IMR-90 (cell line): ENCODE measurements around the gene SLC39A8. TPM values are rescaled to one million over a fixed set of nuclear protein-coding genes. Genes with fewer than 3 reads are reported as not detected.

Experiments used
- ATAC-seq: fragments of 200-7000 bp; cut with Tn5 transposase; 2 replicates; pipeline ENCODE4 v1.9.1; 2020; ENCODE audit warnings: low read depth, mild to moderate bottlenecking, moderate library complexity
- BruUV-seq: library from RNA; stranded (reverse); fragments of 400-500 nt; replicated peaks from 2 replicates; lab custom pipeline; 2021; lab: Mats Ljungman, UMichigan
- CTCF ChIA-PET: fragments of 300-600 bp; formaldehyde crosslinking; extraction: SDS; loops from one replicate; lab custom pipeline; 2021; ENCODE audit warnings: antibody characterized with exemption; lab: Yijun Ruan, JAX
- POLR2A ChIA-PET: fragments of 300-600 bp; sonication (Branson Sonifier 250); formaldehyde crosslinking; loops from one replicate; lab custom pipeline; 2022; ENCODE audit warnings: antibody characterized with exemption; ENCODE audit not compliant: unreplicated experiment; lab: Charles Lee
- DNase-seq: peaks from one replicate; pipeline ENCODE4 v3.0.0; 2013
- H2AFZ ChIP-seq: replicated peaks from 2 replicates; pipeline ENCODE3; 2013; ENCODE audit warnings: low read length, mild to moderate bottlenecking; ENCODE audit not compliant: poor library complexity
- H2AK5ac ChIP-seq: 2 replicates; pipeline ENCODE4 v1.6.1; 2013; ENCODE audit warnings: low read depth, low read length, inconsistent platforms
- H2AK9ac ChIP-seq: replicated peaks from 2 replicates; pipeline ENCODE3; 2013; ENCODE audit warnings: mild to moderate bottlenecking, low read depth, low read length, moderate library complexity; ENCODE audit not compliant: poor library complexity
- H2BK120ac ChIP-seq: 2 replicates; pipeline ENCODE4 v1.6.1; 2013; ENCODE audit warnings: low read depth, low read length, inconsistent platforms
- H2BK15ac ChIP-seq: 3 replicates; pipeline ENCODE4 v1.6.1; 2013; ENCODE audit warnings: low read depth, low read length, inconsistent platforms
- H2BK20ac ChIP-seq: 2 replicates; pipeline ENCODE4 v1.6.1; 2013; ENCODE audit warnings: low read depth, mild to moderate bottlenecking, inconsistent platforms, low read length, moderate library complexity
- H2BK5ac ChIP-seq: 2 replicates; pipeline ENCODE4 v1.6.1; 2013; ENCODE audit warnings: mild to moderate bottlenecking, low read depth, low read length, inconsistent platforms; ENCODE audit not compliant: poor library complexity, severe bottlenecking
- H3K14ac ChIP-seq: replicated peaks from 2 replicates; pipeline ENCODE4 v1.6.1; 2013; ENCODE audit warnings: low read depth, low read length, inconsistent platforms
- H3K18ac ChIP-seq: 2 replicates; pipeline ENCODE4 v1.6.1; 2013; ENCODE audit warnings: low read depth, low read length, control low read depth
- H3K23ac ChIP-seq: 2 replicates; pipeline ENCODE4 v1.6.1; 2013; ENCODE audit warnings: low read depth, low read length, inconsistent platforms
- H3K27ac ChIP-seq: 2 replicates; pipeline ENCODE4 v1.5.1; 2013; ENCODE audit warnings: mild to moderate bottlenecking, control low read depth, low read length; ENCODE audit not compliant: insufficient read depth
- H3K27me3 ChIP-seq: 2 replicates; pipeline ENCODE4 v1.6.1; 2013; ENCODE audit warnings: low read length; ENCODE audit not compliant: control insufficient read depth, insufficient read depth
- H3K36me3 ChIP-seq: 2 replicates; pipeline ENCODE4 v1.6.1; 2013; ENCODE audit warnings: low read length, mixed read lengths; ENCODE audit not compliant: control insufficient read depth, insufficient read depth
- H3K4ac ChIP-seq: 2 replicates; pipeline ENCODE4 v1.6.1; 2013; ENCODE audit warnings: low read depth, low read length, inconsistent platforms
- H3K4me1 ChIP-seq: 2 replicates; pipeline ENCODE4 v1.6.1; 2013; ENCODE audit warnings: low read length, mixed read lengths; ENCODE audit not compliant: control insufficient read depth, insufficient read depth
- H3K4me2 ChIP-seq: 2 replicates; pipeline ENCODE4 v1.6.1; 2013; ENCODE audit warnings: low read depth, mild to moderate bottlenecking, control low read depth, low read length, moderate library complexity
- H3K4me3 ChIP-seq: 2 replicates; pipeline ENCODE4 v1.5.1; 2013; ENCODE audit warnings: low read depth, mild to moderate bottlenecking, control low read depth, low read length, moderate library complexity; ENCODE audit not compliant: insufficient read depth
- H3K56ac ChIP-seq: 2 replicates; pipeline ENCODE4 v1.6.1; 2013; ENCODE audit warnings: low read length, inconsistent platforms; ENCODE audit not compliant: insufficient read depth; ENCODE audit errors: extremely low read depth
- H3K79me1 ChIP-seq, 2 experiments: 2 replicates each; pipeline ENCODE4 v1.6.1; 2013; ENCODE audit warnings: low read length in 2 of 2, inconsistent platforms in 1 of 2, low read depth in 1 of 2
- H3K9ac ChIP-seq: 2 replicates; pipeline ENCODE4 v1.6.1; 2013; ENCODE audit warnings: low read depth, low read length, control low read depth
- H3K9me1 ChIP-seq: 2 replicates; pipeline ENCODE4 v1.6.1; 2013; ENCODE audit warnings: low read length, inconsistent platforms; ENCODE audit not compliant: insufficient read depth
- H3K9me3 ChIP-seq: 2 replicates; pipeline ENCODE4 v1.6.1; 2013; ENCODE audit warnings: low read length; ENCODE audit not compliant: control insufficient read depth, insufficient read depth
- H4K20me1 ChIP-seq: 2 replicates; pipeline ENCODE4 v1.6.1; 2013; ENCODE audit warnings: low read length, inconsistent platforms; ENCODE audit not compliant: insufficient read depth
- H4K5ac ChIP-seq: 2 replicates; pipeline ENCODE4 v1.6.1; 2013; ENCODE audit warnings: mild to moderate bottlenecking, low read depth, low read length, control low read depth
- H4K8ac ChIP-seq, 2 experiments: 2 replicates each; pipeline ENCODE4 v1.6.1; 2013; ENCODE audit warnings: low read depth in 2 of 2, low read length in 2 of 2, control low read depth in 1 of 2, inconsistent platforms in 1 of 2
- H4K91ac ChIP-seq: 2 replicates; pipeline ENCODE4 v1.6.1; 2013; ENCODE audit warnings: low read depth, low read length, inconsistent platforms; ENCODE audit not compliant: insufficient read depth
- CHD1 ChIP-seq: IDR thresholded peaks from 2 replicates; pipeline ENCODE4 v1.6.1; 2012; ENCODE audit warnings: low read depth, low read length, improper control_type of control experiment
- FOS ChIP-seq: fragments of 150-350 bp; IDR thresholded peaks from 2 replicates; pipeline ENCODE4 v1.6.1; 2016; ENCODE audit warnings: low read depth, low read length
- MAFK ChIP-seq: IDR thresholded peaks from 2 replicates; pipeline ENCODE4 v1.6.1; 2012; ENCODE audit warnings: low read depth, low read length, improper control_type of control experiment
- MAZ ChIP-seq: IDR thresholded peaks from 2 replicates; pipeline ENCODE4 v1.6.1; 2012; ENCODE audit warnings: low read depth, mild to moderate bottlenecking, low read length, improper control_type of control experiment, moderate library complexity, borderline replicate concordance
- MXI1 ChIP-seq: IDR thresholded peaks from 2 replicates; pipeline ENCODE4 v1.6.1; 2012; ENCODE audit warnings: low read depth, mild to moderate bottlenecking, low read length, moderate library complexity, borderline replicate concordance
- NFE2L2 ChIP-seq: fragments of 150-350 bp; IDR thresholded peaks from 2 replicates; pipeline ENCODE4 v1.6.1; 2016; ENCODE audit warnings: low read depth, mild to moderate bottlenecking, low read length
- POLR2A ChIP-seq: IDR thresholded peaks from 2 replicates; pipeline ENCODE4 v1.6.1; 2012; ENCODE audit warnings: mild to moderate bottlenecking, low read depth, low read length
- RAD21 ChIP-seq: IDR thresholded peaks from 2 replicates; pipeline ENCODE4 v1.6.1; 2012; ENCODE audit warnings: low read length, improper control_type of control experiment
- RCOR1 ChIP-seq: IDR thresholded peaks from 2 replicates; pipeline ENCODE4 v1.6.1; 2012; ENCODE audit warnings: mild to moderate bottlenecking, low read length, improper control_type of control experiment; ENCODE audit not compliant: insufficient replicate concordance
- RFX5 ChIP-seq: IDR thresholded peaks from 2 replicates; pipeline ENCODE4 v1.8.0; 2012; ENCODE audit warnings: low read depth, mild to moderate bottlenecking, low read length, moderate library complexity
- SMC3 ChIP-seq: fragments of 150-350 bp; IDR thresholded peaks from 2 replicates; pipeline ENCODE4 v1.6.1; 2016; ENCODE audit warnings: low read depth, mild to moderate bottlenecking, antibody characterized with exemption, low read length, moderate library complexity
- WGBS, 2 experiments: methylation state at CpG; one replicate each; pipeline versions ENCODE4 v1.1.5 to v1.1.7; 2013; ENCODE audit warnings: missing lambda C conversion rate in 2 of 2; ENCODE audit not compliant: insufficient read length in 1 of 2; ENCODE audit errors: extremely low coverage in 2 of 2; 5-methylcytosine and 5-hydroxymethylcytosine counted together
- dilution Hi-C: fragments of 300-500 bp; cut with HindIII; formaldehyde crosslinking; loops from one replicate; pipeline ENCODE4 v1.14.3; 2018; ENCODE audit warnings: low sequenced_read_pairs; ENCODE audit not compliant: unreplicated experiment
- in situ Hi-C: fragments of 300-500 bp; cut with MboI; formaldehyde crosslinking; loops from 3 replicates; pipeline ENCODE4 v1.14.3; 2019; ENCODE audit warnings: low sequenced_read_pairs, inconsistent platforms, mixed read lengths
- intact Hi-C: fragments of 100-400 bp; cut with micrococcal nuclease; formaldehyde crosslinking; loops from 2 replicates; pipeline ENCODE4 v1.10.0; 2022
- polyA plus RNA-seq, 3 experiments: library from polyadenylated mRNA; depleted of rRNA; stranded (reverse); fragments of >200 nt; gene quantifications; 2 replicates each; pipeline ENCODE4 v1.2.3, GENCODE V29; 2012; ENCODE audit warnings: low replicate concordance in 1 of 3
- total RNA-seq: library from RNA; depleted of rRNA; stranded (reverse); fragments of >200 nt; gene quantifications from 2 replicates; pipeline ENCODE4 v1.2.3, GENCODE V29; 2012
- TF ChIP-seq, protein P1 (sequence below): fragments of 150-350 bp; IDR thresholded peaks from 2 replicates; pipeline ENCODE4 v1.6.1; 2016; ENCODE audit warnings: low read depth, mild to moderate bottlenecking, low read length, moderate library complexity, borderline replicate concordance
- TF ChIP-seq, protein P2 (sequence below): conservative IDR thresholded peaks from 2 replicates; pipeline ENCODE4 v1.5.1; 2012; ENCODE audit warnings: mild to moderate bottlenecking, low read depth, low read length, improper control_type of control experiment

Gene SLC39A8
- total and polyA plus RNA-seq, 2 of the 4 experiments (the other 2 are of a cell fraction) = 0.05 to 0.18 TPM

DNA sequence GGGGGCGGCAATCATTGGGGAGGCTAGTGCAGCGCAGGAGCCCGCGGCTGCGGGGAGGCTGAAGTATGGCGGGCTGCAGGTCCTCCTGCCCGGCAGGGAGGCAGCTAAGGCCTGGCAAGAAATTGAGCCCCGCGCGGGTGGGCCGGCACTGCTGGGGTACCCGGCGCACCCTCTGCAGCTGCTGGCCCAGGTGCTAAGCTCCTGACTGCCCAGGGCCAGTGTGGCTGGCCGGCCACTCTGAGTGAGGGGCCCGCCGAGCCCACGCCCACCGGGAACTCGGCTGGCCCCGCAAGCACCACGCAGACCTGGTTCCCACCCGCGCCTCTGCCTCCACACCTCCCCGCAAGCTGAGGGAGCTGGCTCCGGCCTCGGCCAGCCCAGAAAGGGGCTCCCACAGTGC, 94.9 kb downstream of the SLC39A8 start:
- in situ Hi-C loops = no loop called here
- Histone ChIP-seq H2AK9ac (no peak overlapping the region), H2AFZ (no peak overlapping the region), H3K9ac (no peak overlapping the region), H4K20me1 (no peaks in the 10 kb centered on the region), H3K23ac (no peak overlapping the region), H2BK20ac (no peak overlapping the region), H3K27ac (no peak overlapping the region), H3K4ac (no peak overlapping the region), H3K36me3 (no peaks in the 10 kb centered on the region), H3K4me2 (no peak overlapping the region), H2BK15ac (no peak overlapping the region), H2BK5ac (no peak overlapping the region), H3K79me1 (no peaks in the 10 kb centered on the region), H3K27me3 (no peaks in the 10 kb centered on the region), H3K4me1 (no peaks in the 10 kb centered on the region), H2AK5ac (no peak overlapping the region), H4K91ac (no peak overlapping the region), H4K8ac (no peak overlapping the region), H3K9me3 (no peaks in the 10 kb centered on the region), H3K9me1 (no peaks in the 10 kb centered on the region), H3K56ac (no peak overlapping the region), H3K14ac (no peak overlapping the region), H2BK120ac (no peak overlapping the region), H3K4me3 (no peak overlapping the region), H4K5ac (no peak overlapping the region), H3K18ac (no peak overlapping the region)
- DNase-seq (no peak), ATAC-seq (no peak)
- dilution Hi-C loops = no loop called here
- intact Hi-C loops = no loop called here
- no TSS peak for BruUV-seq
- TF ChIP-seq, protein P1, sequence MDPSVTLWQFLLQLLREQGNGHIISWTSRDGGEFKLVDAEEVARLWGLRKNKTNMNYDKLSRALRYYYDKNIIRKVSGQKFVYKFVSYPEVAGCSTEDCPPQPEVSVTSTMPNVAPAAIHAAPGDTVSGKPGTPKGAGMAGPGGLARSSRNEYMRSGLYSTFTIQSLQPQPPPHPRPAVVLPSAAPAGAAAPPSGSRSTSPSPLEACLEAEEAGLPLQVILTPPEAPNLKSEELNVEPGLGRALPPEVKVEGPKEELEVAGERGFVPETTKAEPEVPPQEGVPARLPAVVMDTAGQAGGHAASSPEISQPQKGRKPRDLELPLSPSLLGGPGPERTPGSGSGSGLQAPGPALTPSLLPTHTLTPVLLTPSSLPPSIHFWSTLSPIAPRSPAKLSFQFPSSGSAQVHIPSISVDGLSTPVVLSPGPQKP = no peak
- no peak for TF ChIP-seq POLR2A
- no peak for TF ChIP-seq RAD21
- no peak for TF ChIP-seq CHD1
- no peak for TF ChIP-seq NFE2L2
- TF ChIP-seq MXI1 = no peak
- no peak for TF ChIP-seq MAFK
- no peak for TF ChIP-seq RCOR1
- TF ChIP-seq, protein P2, sequence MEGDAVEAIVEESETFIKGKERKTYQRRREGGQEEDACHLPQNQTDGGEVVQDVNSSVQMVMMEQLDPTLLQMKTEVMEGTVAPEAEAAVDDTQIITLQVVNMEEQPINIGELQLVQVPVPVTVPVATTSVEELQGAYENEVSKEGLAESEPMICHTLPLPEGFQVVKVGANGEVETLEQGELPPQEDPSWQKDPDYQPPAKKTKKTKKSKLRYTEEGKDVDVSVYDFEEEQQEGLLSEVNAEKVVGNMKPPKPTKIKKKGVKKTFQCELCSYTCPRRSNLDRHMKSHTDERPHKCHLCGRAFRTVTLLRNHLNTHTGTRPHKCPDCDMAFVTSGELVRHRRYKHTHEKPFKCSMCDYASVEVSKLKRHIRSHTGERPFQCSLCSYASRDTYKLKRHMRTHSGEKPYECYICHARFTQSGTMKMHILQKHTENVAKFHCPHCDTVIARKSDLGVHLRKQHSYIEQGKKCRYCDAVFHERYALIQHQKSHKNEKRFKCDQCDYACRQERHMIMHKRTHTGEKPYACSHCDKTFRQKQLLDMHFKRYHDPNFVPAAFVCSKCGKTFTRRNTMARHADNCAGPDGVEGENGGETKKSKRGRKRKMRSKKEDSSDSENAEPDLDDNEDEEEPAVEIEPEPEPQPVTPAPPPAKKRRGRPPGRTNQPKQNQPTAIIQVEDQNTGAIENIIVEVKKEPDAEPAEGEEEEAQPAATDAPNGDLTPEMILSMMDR = no peak
- no peak for TF ChIP-seq MAZ
- no peak for TF ChIP-seq RFX5
- no peak for TF ChIP-seq FOS
- no peak for TF ChIP-seq SMC3
- WGBS, 2 experiments = 83% methylated on average over 20 of the region's 26 CpGs; no CpG with 5 or more reads in 1 of the 2 experiments
- CTCF ChIA-PET = no interaction called here
- POLR2A ChIA-PET = no interaction called here
